ENCODE data around the gene TMEM272. TPM values are rescaled to one million over a fixed set of nuclear protein-coding genes. Genes with fewer than 3 reads are reported as not detected.

TMEM272 gene
- total and polyA plus RNA-seq, 2 of the 13 experiments (the other 11 are each of a cell fraction or from before 2014, with no cell fraction given) = 0.37 to 0.62 TPM

DNA sequence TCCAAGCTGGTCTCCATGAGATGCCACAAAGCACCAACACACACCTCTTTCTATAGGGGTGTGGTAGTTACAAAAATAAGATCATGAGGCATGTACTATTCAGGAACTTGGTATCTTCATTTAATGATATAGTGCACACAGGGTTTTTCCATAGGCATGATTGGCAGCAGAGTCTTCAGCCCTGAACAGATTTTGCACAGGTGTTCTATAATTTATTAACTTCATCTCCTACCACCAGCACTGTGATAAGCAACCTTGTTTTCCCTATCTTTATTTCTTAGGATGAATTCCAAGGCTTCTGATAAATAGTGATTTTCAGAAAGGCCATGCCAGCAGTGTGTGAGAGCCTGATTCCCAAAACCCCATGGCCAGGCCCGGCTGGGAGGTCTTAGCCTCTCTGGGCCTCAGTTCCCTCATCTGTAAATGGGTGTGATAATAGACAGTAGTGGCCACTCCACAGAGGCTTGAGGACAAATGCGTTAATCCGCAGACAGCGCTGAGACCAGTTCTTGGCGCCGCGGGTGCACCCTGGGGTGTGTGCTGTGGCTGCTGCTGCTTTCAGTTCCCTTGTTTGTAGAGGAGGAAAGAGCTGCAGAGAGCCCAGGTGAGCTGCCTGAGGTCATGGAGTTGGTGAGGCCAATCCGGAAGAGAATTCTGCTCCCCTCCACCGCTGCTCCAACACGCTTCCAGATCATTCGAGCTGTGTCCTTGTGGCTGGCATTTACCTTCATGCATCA lies 74.1 kb downstream of the TMEM272 start:
- peak; percentile 14 for TF ChIP-seq RBM22 (optimal IDR thresholded peaks at IDR 0.05; ENCODE audit: low read length)
- peak; percentile 49 for TF ChIP-seq AGO2 (optimal IDR thresholded peaks at IDR 0.05; ENCODE audit: low read depth, low read length)
- TF ChIP-seq MXD4 (CRISPR knock-in tag; IDR thresholded peaks at IDR 0.05) = no peak
- TF ChIP-seq AHR (CRISPR knock-in tag; IDR thresholded peaks at IDR 0.05) = no peak
- peak; percentile 26; the same call in 1 of the 2 replicates for TF ChIP-seq ZNF629 (CRISPR knock-in tag; conservative IDR thresholded peaks at IDR 0.05)
- no peak overlapping the region for H3K4me2 ChIP-seq (ENCODE audit: low read depth, low read length)
- DNase-seq (ENCODE audit: low spot score) = no peak
- H3K9ac ChIP-seq (ENCODE audit: insufficient read depth, low read depth, low read length) = no peak overlapping the region
- intact Hi-C loops (cut with micrococcal nuclease; ENCODE audit: unreplicated experiment) = no loop called here
- H3K27ac ChIP-seq (ENCODE audit: extremely low read length, insufficient read depth, low read length) = no peak overlapping the region
- H3K4me3 ChIP-seq (replicated peaks in 1 of 3; ENCODE audit: insufficient read depth in 1 of 3, low read depth in 2 of 3, low read length in 3 of 3) = no peak overlapping the region
- no TSS peak for BruUV-seq (replicated peaks)
- in situ Hi-C loops (cut with HindIII; ENCODE audit: extremely low pct_ligation_motif_present, low pct_unique_long_range_greater_than_20kb) = no loop called here
- ChIA-PET POLR2A (interaction anchor here (1.0 to 1.5 kb wide), 2 partner anchors 318 kb away, joined by 3 to 7 read pairs; partner anchors contain the start of gene INTS6), CTCF (ENCODE audit: low intra/inter-chr PET ratio, low total read pairs) (no interaction called here)
- H3K27me3 ChIP-seq (ENCODE audit: control insufficient read depth in 1 of 2, insufficient read depth in 2 of 2, low read length in 2 of 2) = no peaks in the 10 kb centered on the region
- 93% methylated on average over 5 of the region's 11 CpGs for WGBS (ENCODE audit: low lambda C conversion rate)
- peaks cover 18% of the 10 kb centered on the region for H3K4me1 ChIP-seq (ENCODE audit: insufficient read depth, low read length)
- H3K79me2 ChIP-seq (ENCODE audit: insufficient read depth, low read length) = no peaks in the 10 kb centered on the region
- no peaks in the 10 kb centered on the region for H4K20me1 ChIP-seq (ENCODE audit: insufficient read depth, low read length)
- H2AFZ ChIP-seq (ENCODE audit: low read length) = no peak overlapping the region
- H3K36me3 ChIP-seq (replicated peaks in 1 of 2; ENCODE audit: control insufficient read depth in 1 of 2, insufficient read depth in 2 of 2, low read length in 2 of 2) = peaks cover 0 to 14% of the 10 kb centered on the region in 2 experiments; a peak in 3 of 5 replicates
- peak; percentile 8 for ATAC-seq
- no peak for FAIRE-seq
- H3K9me3 ChIP-seq (ENCODE audit: low read length) = no peaks in the 10 kb centered on the region

DNA sequence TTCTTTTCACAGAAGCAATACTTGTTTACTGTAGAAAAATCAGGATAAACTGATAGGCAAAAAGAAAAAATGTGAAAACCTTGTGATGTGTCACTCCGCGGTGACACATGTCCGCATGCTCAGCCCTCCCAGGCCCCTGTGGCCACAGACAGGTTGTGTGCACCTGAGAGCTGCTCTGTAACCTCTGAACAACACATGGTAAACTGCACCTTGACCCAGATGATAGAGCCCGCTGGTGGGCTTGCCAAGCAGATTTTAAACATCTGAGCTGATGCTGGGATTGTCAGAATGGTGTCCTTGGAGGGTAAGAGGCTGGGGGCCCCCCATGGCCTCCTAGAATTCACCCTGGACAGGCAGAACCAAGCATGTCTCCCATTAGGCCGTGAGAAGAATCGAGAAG lies 74.8 kb downstream of the TMEM272 start:
- H3K4me2 ChIP-seq (ENCODE audit: low read depth, low read length) = no peak overlapping the region
- no peak overlapping the region for H2AFZ ChIP-seq (ENCODE audit: low read length)
- H3K9me3 ChIP-seq (ENCODE audit: low read length) = no peaks in the 10 kb centered on the region
- no peak overlapping the region for H3K4me3 ChIP-seq (replicated peaks in 1 of 3; ENCODE audit: insufficient read depth in 1 of 3, low read depth in 2 of 3, low read length in 3 of 3)
- DNase-seq (ENCODE audit: low spot score) (peak; percentile 15), FAIRE-seq (no peak), ATAC-seq (peak; percentile 61)
- H3K4me1 ChIP-seq (ENCODE audit: insufficient read depth, low read length) = peaks cover 23% of the 10 kb centered on the region
- intact Hi-C loops (cut with micrococcal nuclease; ENCODE audit: unreplicated experiment) = no loop called here
- H4K20me1 ChIP-seq (ENCODE audit: insufficient read depth, low read length) = no peaks in the 10 kb centered on the region
- no peaks in the 10 kb centered on the region for H3K79me2 ChIP-seq (ENCODE audit: insufficient read depth, low read length)
- H3K27me3 ChIP-seq (ENCODE audit: control insufficient read depth in 1 of 2, insufficient read depth in 2 of 2, low read length in 2 of 2) = no peaks in the 10 kb centered on the region
- no peak overlapping the region for H3K27ac ChIP-seq (ENCODE audit: extremely low read length, insufficient read depth, low read length)
- no TSS peak for BruUV-seq (replicated peaks)
- POLR2A ChIA-PET = interaction anchor here (1.0 kb wide), 1 partner anchor 317 kb away, joined by 3 read pairs; the partner anchor contains the start of gene INTS6
- peaks cover 0 to 14% of the 10 kb centered on the region in 2 experiments; a peak in 3 of 5 replicates for H3K36me3 ChIP-seq (replicated peaks in 1 of 2; ENCODE audit: control insufficient read depth in 1 of 2, insufficient read depth in 2 of 2, low read length in 2 of 2)
- in situ Hi-C loops (cut with HindIII; ENCODE audit: extremely low pct_ligation_motif_present, low pct_unique_long_range_greater_than_20kb) = no loop called here
- no peak overlapping the region for H3K9ac ChIP-seq (ENCODE audit: insufficient read depth, low read depth, low read length)
- CTCF ChIA-PET (ENCODE audit: low intra/inter-chr PET ratio, low total read pairs) = no interaction called here
- TF ChIP-seq, protein P1, sequence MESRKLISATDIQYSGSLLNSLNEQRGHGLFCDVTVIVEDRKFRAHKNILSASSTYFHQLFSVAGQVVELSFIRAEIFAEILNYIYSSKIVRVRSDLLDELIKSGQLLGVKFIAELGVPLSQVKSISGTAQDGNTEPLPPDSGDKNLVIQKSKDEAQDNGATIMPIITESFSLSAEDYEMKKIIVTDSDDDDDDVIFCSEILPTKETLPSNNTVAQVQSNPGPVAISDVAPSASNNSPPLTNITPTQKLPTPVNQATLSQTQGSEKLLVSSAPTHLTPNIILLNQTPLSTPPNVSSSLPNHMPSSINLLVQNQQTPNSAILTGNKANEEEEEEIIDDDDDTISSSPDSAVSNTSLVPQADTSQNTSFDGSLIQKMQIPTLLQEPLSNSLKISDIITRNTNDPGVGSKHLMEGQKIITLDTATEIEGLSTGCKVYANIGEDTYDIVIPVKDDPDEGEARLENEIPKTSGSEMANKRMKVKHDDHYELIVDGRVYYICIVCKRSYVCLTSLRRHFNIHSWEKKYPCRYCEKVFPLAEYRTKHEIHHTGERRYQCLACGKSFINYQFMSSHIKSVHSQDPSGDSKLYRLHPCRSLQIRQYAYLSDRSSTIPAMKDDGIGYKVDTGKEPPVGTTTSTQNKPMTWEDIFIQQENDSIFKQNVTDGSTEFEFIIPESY (CRISPR knock-in tag; IDR thresholded peaks at IDR 0.05) = peak; percentile 28; the same call in 1 of the 2 replicates
- no peak for TF ChIP-seq POLR2AphosphoS5 (IDR thresholded peaks at IDR 0.05; ENCODE audit: low read depth, low read length)
- TF ChIP-seq, protein P2, sequence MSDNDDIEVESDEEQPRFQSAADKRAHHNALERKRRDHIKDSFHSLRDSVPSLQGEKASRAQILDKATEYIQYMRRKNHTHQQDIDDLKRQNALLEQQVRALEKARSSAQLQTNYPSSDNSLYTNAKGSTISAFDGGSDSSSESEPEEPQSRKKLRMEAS (IDR thresholded peaks at IDR 0.05) = 0 out of 2 replicates have a peak, but pooled peaks have one; percentile 28
- 0 out of 2 replicates have a peak, but pooled peaks have one; percentile 10 for TF ChIP-seq HNF4A (CRISPR knock-in tag; IDR thresholded peaks at IDR 0.05)
- peak; percentile 77; the same call in 1 of the 2 replicates for TF ChIP-seq ZBTB38 (CRISPR knock-in tag; IDR thresholded peaks at IDR 0.05)
- 75% methylated on average over 3 of the region's 6 CpGs for WGBS (ENCODE audit: low lambda C conversion rate)

Data from HepG2 (cell line).